ENCODE results near the gene REEP3. TPM values are rescaled to one million over a fixed set of nuclear protein-coding genes. Genes with fewer than 3 reads are reported as not detected.

The REEP3 gene
- total RNA-seq, 1 experiment from 2014 or later: 135 TPM

GRCh38 chr10:63493004-63493403 is 28.2 kb upstream of the REEP3 start:
- Histone ChIP-seq H3K27me3 (ENCODE audit: control insufficient read depth, insufficient read depth, low read length) (no peaks in the 10 kb centered on the region), H3K4me1 (ENCODE audit: control insufficient read depth, insufficient read depth, low read length) (peaks cover 5% of the 10 kb centered on the region; the same call in 1 of the 2 replicates), H3K4me3 (ENCODE audit: low read depth in 2 of 2, low read length in 2 of 2) (no peak overlapping the region), H3K36me3 (ENCODE audit: control insufficient read depth, insufficient read depth, low read length) (no peaks in the 10 kb centered on the region), H3K27ac (ENCODE audit: low read length) (peak overlapping the region; percentile 3; the same call in 1 of the 2 replicates), H3K9me3 (ENCODE audit: control insufficient read depth, insufficient read depth, low read depth, low read length) (peaks cover 5% of the 10 kb centered on the region; the same call in 1 of the 2 replicates)
- ATAC-seq (no peak), DNase-seq (ENCODE audit: low read depth, low spot score) (no peak)
- in situ Hi-C loops (cut with HindIII; ENCODE audit: low pct_unique_long_range_greater_than_20kb, low sequenced_read_pairs) (no loop called here), intact Hi-C loops (cut with micrococcal nuclease; ENCODE audit: unreplicated experiment) (no loop called here)
- TF ChIP-seq SIN3A (IDR thresholded peaks at IDR 0.05; ENCODE audit: borderline replicate concordance, insufficient read depth, low read depth, low read length): no peak
- no peak for TF ChIP-seq REST (IDR thresholded peaks at IDR 0.05; ENCODE audit: insufficient read depth in 1 of 2, low read depth in 2 of 2, low read length in 1 of 2)
- TF ChIP-seq TCF7L2 (IDR thresholded peaks at IDR 0.05; ENCODE audit: low read depth, low read length): no peak
- TF ChIP-seq CTCF (IDR thresholded peaks at IDR 0.05): no peak
- no peak for TF ChIP-seq POLR2AphosphoS5 (IDR thresholded peaks at IDR 0.05; ENCODE audit: low read depth, low read length)
- BruUV-seq (replicated peaks): no TSS peak
- POLR2A ChIA-PET: no interaction called here
- CTCF ChIA-PET: no interaction called here

DNA sequence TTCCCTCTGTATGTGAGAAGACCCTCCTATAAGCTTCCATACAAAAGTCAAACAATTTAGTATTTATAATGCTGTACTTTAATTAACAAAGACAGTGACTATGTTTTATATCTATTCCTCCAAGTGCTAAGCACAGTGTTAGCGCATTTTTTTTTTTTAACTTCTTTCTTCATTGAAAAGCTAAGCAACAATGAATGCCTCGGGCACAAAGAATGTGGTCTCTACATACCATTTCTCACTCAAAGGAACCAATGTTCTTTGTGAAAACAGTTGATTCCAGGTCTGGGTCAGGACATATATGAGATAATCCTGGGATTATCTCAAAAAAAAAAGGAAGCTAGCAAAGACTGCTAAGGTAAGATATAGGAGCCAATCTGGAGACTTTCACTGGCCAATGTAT is 26.2 kb upstream of the REEP3 start:
- H3K27ac ChIP-seq (ENCODE audit: low read length): no peak overlapping the region
- TF ChIP-seq CTCF (IDR thresholded peaks at IDR 0.05) (no peak), TCF7L2 (IDR thresholded peaks at IDR 0.05; ENCODE audit: low read depth, low read length) (no peak), SIN3A (IDR thresholded peaks at IDR 0.05; ENCODE audit: borderline replicate concordance, insufficient read depth, low read depth, low read length) (no peak), POLR2AphosphoS5 (IDR thresholded peaks at IDR 0.05; ENCODE audit: low read depth, low read length) (no peak), REST (IDR thresholded peaks at IDR 0.05; ENCODE audit: insufficient read depth in 1 of 2, low read depth in 2 of 2, low read length in 1 of 2) (no peak)
- H3K4me3 ChIP-seq (ENCODE audit: low read depth in 2 of 2, low read length in 2 of 2): no peak overlapping the region
- H3K9me3 ChIP-seq (ENCODE audit: control insufficient read depth, insufficient read depth, low read depth, low read length): peaks cover 2% of the 10 kb centered on the region; the same call in 1 of the 2 replicates
- H3K36me3 ChIP-seq (ENCODE audit: control insufficient read depth, insufficient read depth, low read length): no peaks in the 10 kb centered on the region
- intact Hi-C loops (cut with micrococcal nuclease; ENCODE audit: unreplicated experiment): no loop called here
- ATAC-seq: no peak
- no TSS peak for BruUV-seq (replicated peaks)
- peaks cover 8% of the 10 kb centered on the region; the same call in 1 of the 2 replicates for H3K4me1 ChIP-seq (ENCODE audit: control insufficient read depth, insufficient read depth, low read length)
- no peak for DNase-seq (ENCODE audit: low read depth, low spot score)
- POLR2A ChIA-PET: no interaction called here
- CTCF ChIA-PET: interaction anchor here (0.7 kb wide), 1 partner anchor 59 kb away, joined by 3 read pairs; no protein-coding TSS in a partner anchor
- in situ Hi-C loops (cut with HindIII; ENCODE audit: low pct_unique_long_range_greater_than_20kb, low sequenced_read_pairs): no loop called here
- H3K27me3 ChIP-seq (ENCODE audit: control insufficient read depth, insufficient read depth, low read length): no peaks in the 10 kb centered on the region
